AG04450 (cell line): Measurements from ENCODE around the gene TEDDM1. TPM values are rescaled to one million over a fixed set of nuclear protein-coding genes. Genes with fewer than 3 reads are reported as not detected.

Experiments
- CTCF ChIA-PET: fragments of 300-600, 350-600 bp; formaldehyde crosslinking; extraction: SDS; loops from one replicate; lab custom pipeline; 2022; ENCODE audit warnings: antibody characterized with exemption, inconsistent platforms; lab: Charles Lee
- POLR2A ChIA-PET: fragments of 350-600 bp; formaldehyde crosslinking; extraction: SDS; loops from one replicate; lab custom pipeline; 2021; ENCODE audit warnings: antibody characterized with exemption, inconsistent platforms; lab: Yijun Ruan, JAX
- DNase-seq: peaks from one replicate; pipeline ENCODE4 v3.0.0-alpha.2; 2011; ENCODE audit warnings: low read depth, low spot score
- H3K27ac ChIP-seq: one replicate; pipeline ENCODE4 v1.5.1; 2012; ENCODE audit warnings: low read depth, low read length, control low read depth
- H3K27me3 ChIP-seq: one replicate; pipeline ENCODE4 v1.6.0; 2012; ENCODE audit warnings: low read length; ENCODE audit not compliant: control insufficient read depth, insufficient read depth
- H3K4me3 ChIP-seq: 2 replicates; pipeline ENCODE4 v1.5.1; 2011; ENCODE audit warnings: mild to moderate bottlenecking, low read depth, low read length, control low read depth
- H3K9me3 ChIP-seq: 2 replicates; pipeline ENCODE4 v1.5.1; 2012; ENCODE audit warnings: low read length; ENCODE audit not compliant: control insufficient read depth, insufficient read depth
- CTCF ChIP-seq: IDR thresholded peaks from 2 replicates; pipeline ENCODE4 v1.5.1; 2011; ENCODE audit warnings: low read depth, low read length, control low read depth, inconsistent platforms
- polyA plus RNA-seq: library from polyadenylated mRNA; depleted of rRNA; stranded (reverse); fragments of >200 nt; gene quantifications from 2 replicates; pipeline ENCODE4 v1.2.3, GENCODE V29; 2011

TEDDM1 gene
- polyA plus RNA-seq, 1 experiment = not detected

- peaks cover 6% of the 10 kb centered on the region for H3K27me3 ChIP-seq
- H3K9me3 ChIP-seq = no peaks in the 10 kb centered on the region
- ChIA-PET CTCF (interaction anchor here (0.9 kb wide), 1 partner anchor 19 kb away, joined by 3 read pairs; no protein-coding TSS in a partner anchor), POLR2A (no interaction called here)
- no peak overlapping the region for H3K27ac ChIP-seq
- no peak for TF ChIP-seq CTCF
- no peak overlapping the region for H3K4me3 ChIP-seq
- DNase-seq = no peak
These were observed 15.3 kb upstream of the TEDDM1 start for GRCh38 chr1:182415789-182416188.

- POLR2A ChIA-PET = no interaction called here
- no peak for DNase-seq
- CTCF ChIA-PET = no interaction called here
These were observed 13.5 kb upstream of the TEDDM1 start for GRCh38 chr1:182413969-182414368.

GRCh38 chr1:182413486-182413885, 13.0 kb upstream of the TEDDM1 start:
- H3K4me3 ChIP-seq = no peak overlapping the region
- ChIA-PET POLR2A (no interaction called here), CTCF (interaction anchor here (1.0 to 1.3 kb wide), 2 partner anchors 17 to 332 kb away, joined by 3 to 4 read pairs; no protein-coding TSS in a partner anchor)
- no peak for TF ChIP-seq CTCF
- no peak for DNase-seq
- H3K27me3 ChIP-seq = peaks cover 6% of the 10 kb centered on the region
- H3K27ac ChIP-seq = no peak overlapping the region
- H3K9me3 ChIP-seq = no peaks in the 10 kb centered on the region

More at GRCh38 chr1:182413969-182414368, 13.5 kb upstream of the TEDDM1 start:
- TF ChIP-seq CTCF = no peak
- Histone ChIP-seq H3K9me3 (no peaks in the 10 kb centered on the region), H3K4me3 (no peak overlapping the region), H3K27ac (no peak overlapping the region), H3K27me3 (peaks cover 6% of the 10 kb centered on the region)

- CTCF ChIA-PET = interaction anchor here (1.1 to 2.0 kb wide), 2 partner anchors 14 to 267 kb away, joined by 5 read pairs; no protein-coding TSS in a partner anchor
- POLR2A ChIA-PET = no interaction called here
- no peak for DNase-seq
- H3K9me3 ChIP-seq = no peaks in the 10 kb centered on the region
- H3K27me3 ChIP-seq = peaks cover 10% of the 10 kb centered on the region
- no peak overlapping the region for H3K4me3 ChIP-seq
- TF ChIP-seq CTCF = no peak
- no peak overlapping the region for H3K27ac ChIP-seq
These were observed 10.3 kb upstream of the TEDDM1 start for GRCh38 chr1:182410620-182411273.

- ChIA-PET POLR2A (no interaction called here), CTCF (interaction anchor here (1.1 kb wide), 1 partner anchor 13 kb away, joined by 5 read pairs; no protein-coding TSS in a partner anchor)
- TF ChIP-seq CTCF = no peak
These were observed 9.7 kb upstream of the TEDDM1 start for GRCh38 chr1:182410138-182410537.

More at GRCh38 chr1:182410138-182410537, 9.7 kb upstream of the TEDDM1 start:
- Histone ChIP-seq H3K4me3 (no peak overlapping the region), H3K27ac (no peak overlapping the region), H3K9me3 (no peaks in the 10 kb centered on the region), H3K27me3 (peaks cover 8% of the 10 kb centered on the region)
- DNase-seq = no peak
